SK-N-SH treated with all-trans-retinoic acid at 6 μM for 48 hours (cell line): ENCODE measurements around the gene PTH1R.
A peak's percentile ranks its signal among the peaks of the same experiment; 100 is the strongest.

ENCODE experiments used
- ATAC-seq: fragments of 200-7000 bp; cut with Tn5 transposase; 3 replicates; pipeline ENCODE4 v1.9.1; 2020; ENCODE audit warnings: mild to moderate bottlenecking, moderate library complexity
- ARNTL ChIP-seq: fragments of 450-650 bp; formaldehyde crosslinking; IDR thresholded peaks from 2 replicates; pipeline ENCODE4 v1.5.0; 2020; ENCODE audit warnings: low read depth, mild to moderate bottlenecking, moderate library complexity, borderline replicate concordance
- CSDC2 ChIP-seq: fragments of 250-450 bp; sonication (Bioruptor Pico); IDR thresholded peaks from 2 replicates; pipeline ENCODE4 v1.5.0; 2020; ENCODE audit warnings: mild to moderate bottlenecking, moderate library complexity
- ESRRG ChIP-seq: fragments of 250-450 bp; sonication (Bioruptor Pico); IDR thresholded peaks from 2 replicates; pipeline ENCODE4 v1.6.1; 2021; ENCODE audit warnings: mild to moderate bottlenecking
- GLIS3 ChIP-seq: fragments of 250-450 bp; sonication (Bioruptor Pico); IDR thresholded peaks from 2 replicates; pipeline ENCODE4 v1.5.0; 2020; ENCODE audit warnings: mild to moderate bottlenecking, moderate library complexity
- ISL1 ChIP-seq: fragments of 250-450 bp; sonication (Bioruptor Pico); IDR thresholded peaks from 2 replicates; pipeline ENCODE4 v2.1.2; 2022; ENCODE audit warnings: mild to moderate bottlenecking, moderate library complexity
- OSR1 ChIP-seq: fragments of 250-450 bp; sonication (Bioruptor Pico); IDR thresholded peaks from 2 replicates; pipeline ENCODE4 v1.8.0; 2022; ENCODE audit warnings: moderate library complexity, mild to moderate bottlenecking, inconsistent platforms
- PPARA ChIP-seq: fragments of 250-450 bp; sonication (Bioruptor Pico); IDR thresholded peaks from 2 replicates; pipeline ENCODE4 v1.5.0; 2020; ENCODE audit warnings: mild to moderate bottlenecking, borderline replicate concordance
- RARB ChIP-seq: fragments of 250-450 bp; sonication (Bioruptor Pico); IDR thresholded peaks from 2 replicates; pipeline ENCODE4 v1.8.0; 2021; ENCODE audit warnings: mild to moderate bottlenecking, moderate library complexity
- SNAI2 ChIP-seq: fragments of 250-450 bp; sonication (Bioruptor Pico); IDR thresholded peaks from 2 replicates; pipeline ENCODE4 v1.5.0; 2020; ENCODE audit warnings: mild to moderate bottlenecking, moderate library complexity
- TCF4 ChIP-seq: fragments of 250-450 bp; sonication (Bioruptor Pico); IDR thresholded peaks from 2 replicates; pipeline ENCODE4 v1.8.0; 2021; ENCODE audit warnings: mild to moderate bottlenecking, moderate library complexity, borderline replicate concordance
- TOX ChIP-seq: fragments of 250-450 bp; sonication (Bioruptor Pico); IDR thresholded peaks from 2 replicates; pipeline ENCODE4 v1.8.0; 2021; ENCODE audit warnings: mild to moderate bottlenecking, moderate library complexity, borderline replicate concordance
- ZC3H10 ChIP-seq: fragments of 250-450 bp; sonication (Bioruptor Pico); IDR thresholded peaks from 2 replicates; pipeline ENCODE4 v1.5.1; 2021; ENCODE audit warnings: mild to moderate bottlenecking, moderate library complexity
- ZFP3 ChIP-seq: fragments of 250-450 bp; sonication (Bioruptor Pico); IDR thresholded peaks from 2 replicates; pipeline ENCODE4 v1.5.0; 2020; ENCODE audit warnings: mild to moderate bottlenecking, moderate library complexity
- ZFP30 ChIP-seq: fragments of 450-650 bp; formaldehyde crosslinking; IDR thresholded peaks from 2 replicates; pipeline ENCODE4 v1.5.0; 2022; ENCODE audit warnings: mild to moderate bottlenecking, moderate library complexity
- ZNF565 ChIP-seq: fragments of 450-650 bp; formaldehyde crosslinking; conservative IDR thresholded peaks from 2 replicates; pipeline ENCODE4 v1.5.0; 2020; ENCODE audit warnings: low read depth, mild to moderate bottlenecking, moderate library complexity
- ZNF8 ChIP-seq: fragments of 450-650 bp; formaldehyde crosslinking; IDR thresholded peaks from 2 replicates; pipeline ENCODE4 v1.5.0; 2020; ENCODE audit warnings: mild to moderate bottlenecking, moderate library complexity
- TF ChIP-seq, protein P1 (sequence below): fragments of 250-450 bp; sonication (Bioruptor Pico); IDR thresholded peaks from 2 replicates; pipeline ENCODE4 v1.8.0; 2020; ENCODE audit warnings: mild to moderate bottlenecking, moderate library complexity, borderline replicate concordance
- TF ChIP-seq, protein P2 (sequence below): fragments of 250-450 bp; sonication (Bioruptor Pico); IDR thresholded peaks from 2 replicates; pipeline ENCODE4 v1.5.0; 2020; ENCODE audit warnings: mild to moderate bottlenecking, moderate library complexity
- TF ChIP-seq, protein P3 (sequence below): fragments of 250-450 bp; sonication (Bioruptor Pico); IDR thresholded peaks from 2 replicates; pipeline ENCODE4 v1.5.1; 2021; ENCODE audit warnings: mild to moderate bottlenecking, moderate library complexity
- TF ChIP-seq, protein P4 (sequence below): fragments of 250-450 bp; sonication (Bioruptor Pico); IDR thresholded peaks from 2 replicates; pipeline ENCODE4 v1.5.1; 2020; ENCODE audit warnings: low read depth, mild to moderate bottlenecking, moderate library complexity

Gene PTH1R

DNA sequence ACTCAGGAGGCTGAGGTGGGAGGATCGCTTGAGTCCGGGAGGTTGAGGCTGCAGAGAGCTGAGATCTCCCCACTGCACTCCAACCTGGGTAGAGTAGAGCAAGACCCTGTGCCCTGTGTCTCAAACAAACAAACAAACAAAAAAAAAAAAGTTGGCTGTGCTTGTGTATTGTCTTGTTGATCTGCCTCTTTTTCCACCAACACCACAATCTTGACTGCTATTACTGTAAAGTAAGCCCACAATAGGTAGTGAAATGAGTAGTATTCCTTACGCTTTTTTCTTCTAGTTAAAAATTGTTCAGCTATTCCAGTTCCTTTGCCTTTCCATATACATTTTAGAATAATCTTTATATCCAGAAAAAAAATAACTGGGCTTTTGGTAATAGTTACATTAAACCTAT lies 35.5 kb downstream of the PTH1R start (continued):
- TF ChIP-seq, protein P1, sequence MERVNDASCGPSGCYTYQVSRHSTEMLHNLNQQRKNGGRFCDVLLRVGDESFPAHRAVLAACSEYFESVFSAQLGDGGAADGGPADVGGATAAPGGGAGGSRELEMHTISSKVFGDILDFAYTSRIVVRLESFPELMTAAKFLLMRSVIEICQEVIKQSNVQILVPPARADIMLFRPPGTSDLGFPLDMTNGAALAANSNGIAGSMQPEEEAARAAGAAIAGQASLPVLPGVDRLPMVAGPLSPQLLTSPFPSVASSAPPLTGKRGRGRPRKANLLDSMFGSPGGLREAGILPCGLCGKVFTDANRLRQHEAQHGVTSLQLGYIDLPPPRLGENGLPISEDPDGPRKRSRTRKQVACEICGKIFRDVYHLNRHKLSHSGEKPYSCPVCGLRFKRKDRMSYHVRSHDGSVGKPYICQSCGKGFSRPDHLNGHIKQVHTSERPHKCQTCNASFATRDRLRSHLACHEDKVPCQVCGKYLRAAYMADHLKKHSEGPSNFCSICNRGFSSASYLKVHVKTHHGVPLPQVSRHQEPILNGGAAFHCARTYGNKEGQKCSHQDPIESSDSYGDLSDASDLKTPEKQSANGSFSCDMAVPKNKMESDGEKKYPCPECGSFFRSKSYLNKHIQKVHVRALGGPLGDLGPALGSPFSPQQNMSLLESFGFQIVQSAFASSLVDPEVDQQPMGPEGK (CRISPR knock-in tag): no peak
- no peak for TF ChIP-seq PPARA (CRISPR knock-in tag)
- TF ChIP-seq, all 23 proteins: peak for 0

DNA sequence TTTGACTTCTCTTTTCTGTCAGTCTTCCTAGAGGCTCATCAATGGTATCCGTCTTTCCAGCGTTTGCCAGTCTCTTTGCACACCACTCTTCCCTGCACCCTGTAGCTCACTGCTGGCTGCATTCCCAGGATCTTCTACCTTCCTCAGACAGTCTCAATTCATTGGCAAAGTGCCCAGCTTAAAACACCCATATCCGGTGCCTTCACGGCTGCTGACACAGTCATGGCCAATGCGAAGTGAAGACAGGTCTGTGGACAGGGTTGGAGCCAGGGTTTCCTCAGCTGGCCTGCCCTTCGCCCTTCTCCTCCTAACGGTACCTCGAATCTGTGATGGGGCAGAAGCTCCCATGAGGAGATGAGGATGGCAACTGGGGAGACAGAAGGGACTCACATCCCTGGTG lies 36.1 kb downstream of the PTH1R start:
- peak; percentile 52 for ATAC-seq
- no peak for TF ChIP-seq PPARA (CRISPR knock-in tag)
- 0 out of 2 replicates have a peak, but pooled peaks have one; percentile 16 for TF ChIP-seq ZFP30 (CRISPR knock-in tag)
- no peak for TF ChIP-seq SNAI2 (CRISPR knock-in tag)
- no peak for TF ChIP-seq RARB (CRISPR knock-in tag)
- no peak for TF ChIP-seq ZC3H10

DNA sequence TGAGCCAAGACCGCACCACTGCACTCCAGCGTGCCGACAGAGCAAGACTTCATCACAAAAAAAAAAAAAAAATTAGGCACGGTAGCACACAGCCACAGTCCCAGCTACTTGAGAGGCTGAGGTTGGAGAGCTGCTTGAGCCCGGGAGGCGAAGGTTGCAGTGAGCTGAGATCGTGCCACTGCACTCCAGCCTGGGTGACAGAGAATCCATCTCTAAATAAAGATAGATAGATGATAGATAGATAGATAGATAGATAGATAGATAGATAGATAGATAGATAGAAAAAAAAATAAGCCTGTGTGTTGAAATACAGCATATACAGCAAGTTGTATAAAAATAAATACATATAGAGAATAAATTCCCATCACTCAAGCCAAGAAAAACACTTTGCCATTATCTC lies 37.3 kb downstream of the PTH1R start:
- TF ChIP-seq TOX (CRISPR knock-in tag) (no peak), GLIS3 (CRISPR knock-in tag) (no peak), ARNTL (CRISPR knock-in tag) (no peak), ESRRG (CRISPR knock-in tag) (no peak), ZFP3 (CRISPR knock-in tag) (no peak), ZNF8 (no peak), TCF4 (CRISPR knock-in tag) (no peak), PPARA (CRISPR knock-in tag) (no peak), SNAI2 (CRISPR knock-in tag) (no peak), ZFP30 (CRISPR knock-in tag) (no peak), ZC3H10 (no peak), OSR1 (CRISPR knock-in tag) (no peak), ISL1 (no peak), CSDC2 (no peak)
- TF ChIP-seq, protein P2, sequence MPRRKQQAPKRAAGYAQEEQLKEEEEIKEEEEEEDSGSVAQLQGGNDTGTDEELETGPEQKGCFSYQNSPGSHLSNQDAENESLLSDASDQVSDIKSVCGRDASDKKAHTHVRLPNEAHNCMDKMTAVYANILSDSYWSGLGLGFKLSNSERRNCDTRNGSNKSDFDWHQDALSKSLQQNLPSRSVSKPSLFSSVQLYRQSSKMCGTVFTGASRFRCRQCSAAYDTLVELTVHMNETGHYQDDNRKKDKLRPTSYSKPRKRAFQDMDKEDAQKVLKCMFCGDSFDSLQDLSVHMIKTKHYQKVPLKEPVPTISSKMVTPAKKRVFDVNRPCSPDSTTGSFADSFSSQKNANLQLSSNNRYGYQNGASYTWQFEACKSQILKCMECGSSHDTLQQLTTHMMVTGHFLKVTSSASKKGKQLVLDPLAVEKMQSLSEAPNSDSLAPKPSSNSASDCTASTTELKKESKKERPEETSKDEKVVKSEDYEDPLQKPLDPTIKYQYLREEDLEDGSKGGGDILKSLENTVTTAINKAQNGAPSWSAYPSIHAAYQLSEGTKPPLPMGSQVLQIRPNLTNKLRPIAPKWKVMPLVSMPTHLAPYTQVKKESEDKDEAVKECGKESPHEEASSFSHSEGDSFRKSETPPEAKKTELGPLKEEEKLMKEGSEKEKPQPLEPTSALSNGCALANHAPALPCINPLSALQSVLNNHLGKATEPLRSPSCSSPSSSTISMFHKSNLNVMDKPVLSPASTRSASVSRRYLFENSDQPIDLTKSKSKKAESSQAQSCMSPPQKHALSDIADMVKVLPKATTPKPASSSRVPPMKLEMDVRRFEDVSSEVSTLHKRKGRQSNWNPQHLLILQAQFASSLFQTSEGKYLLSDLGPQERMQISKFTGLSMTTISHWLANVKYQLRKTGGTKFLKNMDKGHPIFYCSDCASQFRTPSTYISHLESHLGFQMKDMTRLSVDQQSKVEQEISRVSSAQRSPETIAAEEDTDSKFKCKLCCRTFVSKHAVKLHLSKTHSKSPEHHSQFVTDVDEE (CRISPR knock-in tag): no peak
- TF ChIP-seq, protein P1 (CRISPR knock-in tag): no peak
- TF ChIP-seq, protein P3, sequence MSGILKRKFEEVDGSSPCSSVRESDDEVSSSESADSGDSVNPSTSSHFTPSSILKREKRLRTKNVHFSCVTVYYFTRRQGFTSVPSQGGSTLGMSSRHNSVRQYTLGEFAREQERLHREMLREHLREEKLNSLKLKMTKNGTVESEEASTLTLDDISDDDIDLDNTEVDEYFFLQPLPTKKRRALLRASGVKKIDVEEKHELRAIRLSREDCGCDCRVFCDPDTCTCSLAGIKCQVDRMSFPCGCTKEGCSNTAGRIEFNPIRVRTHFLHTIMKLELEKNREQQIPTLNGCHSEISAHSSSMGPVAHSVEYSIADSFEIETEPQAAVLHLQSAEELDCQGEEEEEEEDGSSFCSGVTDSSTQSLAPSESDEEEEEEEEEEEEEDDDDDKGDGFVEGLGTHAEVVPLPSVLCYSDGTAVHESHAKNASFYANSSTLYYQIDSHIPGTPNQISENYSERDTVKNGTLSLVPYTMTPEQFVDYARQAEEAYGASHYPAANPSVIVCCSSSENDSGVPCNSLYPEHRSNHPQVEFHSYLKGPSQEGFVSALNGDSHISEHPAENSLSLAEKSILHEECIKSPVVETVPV (CRISPR knock-in tag): no peak
- TF ChIP-seq, protein P4, sequence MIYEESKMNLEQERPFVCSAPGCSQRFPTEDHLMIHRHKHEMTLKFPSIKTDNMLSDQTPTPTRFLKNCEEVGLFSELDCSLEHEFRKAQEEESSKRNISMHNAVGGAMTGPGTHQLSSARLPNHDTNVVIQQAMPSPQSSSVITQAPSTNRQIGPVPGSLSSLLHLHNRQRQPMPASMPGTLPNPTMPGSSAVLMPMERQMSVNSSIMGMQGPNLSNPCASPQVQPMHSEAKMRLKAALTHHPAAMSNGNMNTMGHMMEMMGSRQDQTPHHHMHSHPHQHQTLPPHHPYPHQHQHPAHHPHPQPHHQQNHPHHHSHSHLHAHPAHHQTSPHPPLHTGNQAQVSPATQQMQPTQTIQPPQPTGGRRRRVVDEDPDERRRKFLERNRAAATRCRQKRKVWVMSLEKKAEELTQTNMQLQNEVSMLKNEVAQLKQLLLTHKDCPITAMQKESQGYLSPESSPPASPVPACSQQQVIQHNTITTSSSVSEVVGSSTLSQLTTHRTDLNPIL (CRISPR knock-in tag): no peak

DNA sequence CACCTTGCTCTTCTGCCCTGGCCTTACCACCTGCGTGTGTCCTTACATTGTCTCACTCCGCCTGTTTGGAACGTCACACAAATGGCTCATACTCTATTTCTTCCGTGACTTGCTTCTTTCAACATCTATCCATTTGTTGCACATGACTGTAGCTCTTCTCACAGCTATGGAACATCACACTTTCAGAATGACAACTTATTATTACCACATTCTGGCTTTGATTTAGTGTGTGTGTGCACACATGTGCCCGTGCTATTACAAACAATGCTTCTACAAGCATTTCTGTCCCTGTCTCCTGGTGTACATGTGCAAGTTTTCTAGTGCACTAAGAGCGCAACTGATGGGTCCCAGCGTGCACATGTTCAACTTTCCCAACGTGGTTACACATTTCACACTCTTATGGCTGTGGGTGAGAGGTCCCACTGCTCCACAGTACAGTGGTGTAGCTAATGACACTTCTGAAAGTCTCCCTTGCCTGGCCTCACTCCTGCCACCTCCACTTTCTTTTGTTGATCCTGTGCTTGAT lies 37.8 kb downstream of the PTH1R start:
- TF ChIP-seq ZFP3 (CRISPR knock-in tag) (no peak), ZFP30 (CRISPR knock-in tag) (no peak), TOX (CRISPR knock-in tag) (no peak), ZNF565 (CRISPR knock-in tag) (no peak)
- no peak for ATAC-seq

More for the DNA sequence above, 37.3 kb downstream of the PTH1R start:
- ATAC-seq: no peak
